ENCODE results near the gene SGTA.

GRCh38 chr19:2717638-2718541, 65.2 kb downstream of the SGTA start:
- TF ChIP-seq ATF3 (IDR thresholded peaks at IDR 0.05; ENCODE audit: insufficient read depth, low read depth, low read length) (no peak), CTCF (IDR thresholded peaks at IDR 0.05; ENCODE audit: control extremely low read depth in 1 of 3, insufficient read depth in 1 of 3, low read depth in 1 of 3, low read length in 3 of 3) (no peak), YY1 (IDR thresholded peaks at IDR 0.05; ENCODE audit: low read depth, low read length) (no peak), CHD2 (IDR thresholded peaks at IDR 0.05; ENCODE audit: low read length) (no peak), JUND (IDR thresholded peaks at IDR 0.05; ENCODE audit: low read length) (no peak)

Data from H1 (cell line).